ENCODE results near the gene ASB18.

The ASB18 gene

DNA sequence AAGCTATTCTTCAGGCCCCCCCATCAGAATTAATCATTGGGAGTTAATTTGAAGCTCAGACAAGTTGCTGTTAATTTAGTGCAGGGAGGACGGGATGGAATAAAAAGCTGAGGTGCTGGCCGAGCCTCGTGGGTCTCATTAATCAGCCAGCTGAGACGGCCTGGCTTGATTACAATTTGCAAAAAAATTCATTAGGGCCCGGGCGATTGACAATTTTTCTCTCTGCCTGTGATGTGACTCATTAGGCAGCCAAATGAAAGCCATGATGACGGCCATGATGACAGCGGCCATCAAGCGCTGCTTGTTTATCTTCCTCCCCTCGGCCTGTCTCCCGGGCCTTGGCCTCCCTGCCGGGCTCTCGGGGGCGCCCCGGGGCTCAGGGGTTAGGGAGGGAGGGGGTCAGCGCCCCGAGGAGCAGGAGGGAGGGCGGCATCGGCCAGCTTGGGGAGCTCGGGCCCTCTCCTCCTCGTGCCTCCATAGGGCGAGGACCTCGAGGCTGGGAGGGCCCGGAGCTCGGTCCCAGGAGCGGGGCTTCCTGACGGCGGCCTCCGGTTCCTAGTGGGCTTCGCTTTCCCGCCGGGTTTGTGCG, 101.2 kb downstream of the ASB18 start:
- no peaks in the 10 kb centered on the region for H3K9me3 Mint-ChIP-seq
- peaks cover 25% of the 10 kb centered on the region for H3K4me1 Mint-ChIP-seq
- H3K27ac Mint-ChIP-seq = no peak overlapping the region
- peak overlapping the region; percentile 13 to 53 (median 27) for H3K4me3 Mint-ChIP-seq
- peaks cover 94% of the 10 kb centered on the region for H3K27me3 Mint-ChIP-seq (ENCODE audit: low read depth)
- TF ChIP-seq, protein P1, sequence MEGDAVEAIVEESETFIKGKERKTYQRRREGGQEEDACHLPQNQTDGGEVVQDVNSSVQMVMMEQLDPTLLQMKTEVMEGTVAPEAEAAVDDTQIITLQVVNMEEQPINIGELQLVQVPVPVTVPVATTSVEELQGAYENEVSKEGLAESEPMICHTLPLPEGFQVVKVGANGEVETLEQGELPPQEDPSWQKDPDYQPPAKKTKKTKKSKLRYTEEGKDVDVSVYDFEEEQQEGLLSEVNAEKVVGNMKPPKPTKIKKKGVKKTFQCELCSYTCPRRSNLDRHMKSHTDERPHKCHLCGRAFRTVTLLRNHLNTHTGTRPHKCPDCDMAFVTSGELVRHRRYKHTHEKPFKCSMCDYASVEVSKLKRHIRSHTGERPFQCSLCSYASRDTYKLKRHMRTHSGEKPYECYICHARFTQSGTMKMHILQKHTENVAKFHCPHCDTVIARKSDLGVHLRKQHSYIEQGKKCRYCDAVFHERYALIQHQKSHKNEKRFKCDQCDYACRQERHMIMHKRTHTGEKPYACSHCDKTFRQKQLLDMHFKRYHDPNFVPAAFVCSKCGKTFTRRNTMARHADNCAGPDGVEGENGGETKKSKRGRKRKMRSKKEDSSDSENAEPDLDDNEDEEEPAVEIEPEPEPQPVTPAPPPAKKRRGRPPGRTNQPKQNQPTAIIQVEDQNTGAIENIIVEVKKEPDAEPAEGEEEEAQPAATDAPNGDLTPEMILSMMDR (IDR thresholded peaks at IDR 0.05; ENCODE audit: unreplicated experiment in 3 of 3) = no peak
- H3K36me3 Mint-ChIP-seq (ENCODE audit: low read depth) = no peaks in the 10 kb centered on the region

DNA sequence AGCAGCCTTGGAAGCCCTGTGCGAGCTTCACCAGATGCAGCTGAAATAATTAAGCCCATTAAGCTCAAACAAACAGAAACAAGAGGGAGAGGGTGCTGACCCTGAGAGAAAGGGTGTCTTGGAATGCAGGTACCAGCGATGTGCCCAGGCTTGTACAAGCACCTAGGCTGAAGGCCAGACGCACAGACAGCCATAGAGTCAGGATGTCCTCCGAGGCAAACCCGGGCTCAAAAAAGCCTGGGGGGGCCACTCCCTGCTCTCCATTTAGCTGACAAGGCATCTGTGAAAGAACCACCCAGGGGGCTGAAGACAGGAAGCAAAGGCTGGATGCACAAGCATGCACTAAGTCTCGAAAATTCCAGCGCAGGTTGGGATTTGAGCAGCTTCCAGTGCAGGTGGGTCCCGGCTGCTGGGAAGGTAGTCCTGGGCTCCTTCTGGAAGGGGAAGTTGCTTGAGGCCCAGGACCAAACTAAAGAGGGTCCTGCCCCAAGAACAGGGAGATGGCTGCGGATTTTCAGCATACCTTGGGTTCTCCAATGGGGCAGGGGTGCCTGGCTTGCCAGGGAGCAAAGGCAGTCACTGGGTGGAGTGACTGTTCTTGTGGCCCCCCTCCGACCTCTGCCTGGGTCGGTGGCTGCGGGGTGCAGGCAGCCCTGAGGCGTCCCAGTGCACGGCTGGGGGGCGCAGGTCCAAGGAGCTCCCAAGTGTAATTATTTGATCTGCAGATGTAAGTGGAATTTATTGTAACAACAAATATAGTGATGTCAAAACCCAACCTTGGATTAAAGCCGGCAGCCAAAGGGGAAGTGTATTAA, 102.0 kb downstream of the ASB18 start:
- H3K27ac Mint-ChIP-seq = no peak overlapping the region
- H3K36me3 Mint-ChIP-seq (ENCODE audit: low read depth) = no peaks in the 10 kb centered on the region
- TF ChIP-seq, protein P1 (IDR thresholded peaks at IDR 0.05; ENCODE audit: unreplicated experiment in 3 of 3) = no peak
- peaks cover 96% of the 10 kb centered on the region for H3K27me3 Mint-ChIP-seq (ENCODE audit: low read depth)
- peaks cover 25% of the 10 kb centered on the region for H3K4me1 Mint-ChIP-seq
- no peaks in the 10 kb centered on the region for H3K9me3 Mint-ChIP-seq
- H3K4me3 Mint-ChIP-seq = peak overlapping the region; percentile 32 to 60 (median 53)

DNA sequence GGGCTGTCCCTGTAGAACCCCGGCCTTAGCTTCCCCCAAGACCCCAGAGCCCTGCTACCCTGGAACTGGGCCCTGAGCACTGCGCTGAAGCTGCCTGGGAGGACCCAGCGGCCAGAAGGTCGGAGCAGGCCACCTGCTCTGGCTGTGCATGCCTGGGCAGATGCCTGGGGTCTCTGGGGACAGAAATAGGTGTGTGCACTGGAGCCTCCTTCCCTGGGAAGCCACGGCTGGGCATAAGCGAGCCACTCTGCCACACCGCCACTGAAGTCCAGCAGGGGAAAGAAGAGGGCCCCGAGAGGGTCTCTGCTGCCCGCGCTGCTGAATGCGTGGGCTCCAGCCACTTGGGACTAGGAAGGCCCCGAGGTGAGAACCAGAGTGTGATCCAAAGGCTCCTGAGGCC, 102.7 kb downstream of the ASB18 start:
- no peaks in the 10 kb centered on the region for H3K9me3 Mint-ChIP-seq
- H3K27ac Mint-ChIP-seq = no peak overlapping the region
- TF ChIP-seq, protein P1 (IDR thresholded peaks at IDR 0.05; ENCODE audit: unreplicated experiment in 3 of 3) = no peak
- H3K27me3 Mint-ChIP-seq (ENCODE audit: low read depth) = peaks cover 96% of the 10 kb centered on the region
- H3K4me1 Mint-ChIP-seq = peaks cover 21% of the 10 kb centered on the region
- no peaks in the 10 kb centered on the region for H3K36me3 Mint-ChIP-seq (ENCODE audit: low read depth)
- no peak overlapping the region for H3K4me3 Mint-ChIP-seq

DNA sequence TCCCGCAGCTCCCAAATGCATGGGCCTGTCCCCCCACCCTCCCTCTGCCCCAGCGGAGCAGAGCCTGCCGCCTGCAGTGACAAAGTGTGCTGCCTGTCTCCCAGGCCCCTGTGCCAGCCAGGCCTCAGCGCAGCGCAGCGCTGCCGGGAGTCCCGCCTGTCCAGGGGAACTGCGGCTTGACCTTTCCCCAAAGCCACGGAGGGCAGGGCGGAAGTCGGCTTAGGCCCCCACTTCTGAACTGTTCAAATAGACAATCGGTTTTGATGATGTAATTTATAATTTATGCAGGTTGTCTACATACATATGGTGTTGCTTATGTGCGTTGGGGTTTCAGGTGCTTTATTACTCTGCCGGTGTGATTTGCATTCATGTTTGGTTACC, 103.1 kb downstream of the ASB18 start:
- peaks cover 16% of the 10 kb centered on the region for H3K4me1 Mint-ChIP-seq
- TF ChIP-seq, protein P1 (IDR thresholded peaks at IDR 0.05; ENCODE audit: unreplicated experiment in 3 of 3) = no peak
- H3K9me3 Mint-ChIP-seq = no peaks in the 10 kb centered on the region
- no peak overlapping the region for H3K27ac Mint-ChIP-seq
- H3K27me3 Mint-ChIP-seq (ENCODE audit: low read depth) = peaks cover 94% of the 10 kb centered on the region
- no peaks in the 10 kb centered on the region for H3K36me3 Mint-ChIP-seq (ENCODE audit: low read depth)
- H3K4me3 Mint-ChIP-seq = no peak overlapping the region

DNA sequence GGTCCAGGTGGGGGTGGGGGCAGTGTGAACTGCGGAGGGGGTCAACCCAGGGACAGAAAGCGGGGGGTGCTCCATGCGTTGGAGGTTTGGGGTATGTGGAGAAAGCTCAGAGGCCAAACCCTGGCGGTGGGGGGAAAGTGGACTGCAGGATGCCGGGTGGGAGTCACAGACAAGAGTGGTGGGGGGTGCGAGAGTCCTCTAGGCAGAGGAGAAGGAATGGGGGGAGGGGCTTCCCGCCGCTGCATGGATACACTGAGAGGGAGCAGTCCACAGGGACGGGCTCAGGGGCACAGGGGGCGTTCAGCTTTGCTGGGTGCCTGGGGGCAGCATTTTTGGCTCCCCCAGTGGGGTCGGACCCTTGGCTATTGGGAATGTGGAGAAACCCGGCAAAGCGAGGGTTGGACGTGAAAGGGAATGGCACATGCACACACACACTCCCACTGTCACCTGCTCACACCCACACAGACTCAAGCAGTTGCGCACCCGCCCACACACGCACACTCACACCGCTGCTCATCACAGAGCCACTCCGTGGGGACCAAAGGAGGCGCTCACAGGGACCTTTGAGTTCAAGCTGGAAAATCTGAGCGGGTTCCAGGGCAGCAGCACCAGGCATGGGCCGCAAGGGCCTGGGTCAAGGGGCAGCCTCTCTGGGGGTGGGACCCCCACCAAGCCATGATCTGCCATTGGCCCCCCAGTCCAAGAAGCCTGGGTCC, 103.7 kb downstream of the ASB18 start:
- peaks cover 94% of the 10 kb centered on the region for H3K27me3 Mint-ChIP-seq (ENCODE audit: low read depth)
- no peak overlapping the region for H3K27ac Mint-ChIP-seq
- H3K4me3 Mint-ChIP-seq = no peak overlapping the region
- peaks cover 15% of the 10 kb centered on the region for H3K4me1 Mint-ChIP-seq
- H3K9me3 Mint-ChIP-seq = no peaks in the 10 kb centered on the region
- TF ChIP-seq, protein P1 (IDR thresholded peaks at IDR 0.05; ENCODE audit: unreplicated experiment in 3 of 3) = no peak
- H3K36me3 Mint-ChIP-seq (ENCODE audit: low read depth) = no peaks in the 10 kb centered on the region

Data from nephron (organoid).